Measurements from ENCODE around the gene CIZ1.

- TF ChIP-seq YY1 (IDR thresholded peaks at IDR 0.05; ENCODE audit: insufficient read depth, insufficient read length) (no peak), SUZ12 (IDR thresholded peaks at IDR 0.05; ENCODE audit: extremely low read depth, insufficient read depth, insufficient read length) (no peak), ZNF274 (IDR thresholded peaks at IDR 0.05; ENCODE audit: low read depth, low read length) (no peak)
These were observed 49.3 kb downstream of the CIZ1 start for GRCh38 chr9:128142061-128142460.
